ENCODE data around the gene GRPEL1. TPM values are rescaled to one million over a fixed set of nuclear protein-coding genes. Genes with fewer than 3 reads are reported as not detected.

The GRPEL1 gene
- polyA plus RNA-seq, 3 donors, result 44.1 to 49.6 (median 45.4) TPM

GRCh38 chr4:7052923-7053715, 14.7 kb downstream of the GRPEL1 start:
- 36% methylated on average over 19 of the region's 20 CpGs for WGBS (ENCODE audit: insufficient coverage)
- Mint-ChIP-seq H3K4me3 (peak overlapping the region; percentile 20 to 57), H3K4me1 (peaks cover 48% of the 10 kb centered on the region), H3K9me3 (peaks cover 0 to 3% (median 0%) of the 10 kb centered on the region in 7 donors), H3K36me3 (peaks cover 51 to 84% of the 10 kb centered on the region in 2 donors), H3K27me3 (ENCODE audit: low read depth in 3 of 3) (peaks cover 4 to 8% (median 7%) of the 10 kb centered on the region in 3 donors), H3K27ac (peak overlapping the region in 6 of 7 donors; percentile 42 to 78 (median 76))
- Histone ChIP-seq H3K9ac (ENCODE audit: insufficient read depth, low read length, poor library complexity, severe bottlenecking) (peak overlapping the region; percentile 1), H3K27ac (ENCODE audit: low read depth in 1 of 2, low read length in 2 of 2) (peak overlapping the region; percentile 32 to 53), H3K4me3 (replicated peaks in 1 of 3; ENCODE audit: low read depth in 2 of 3, low read length in 3 of 3) (peak overlapping the region in 1 of 3 experiments; percentile 54), H3K9me3 (replicated peaks in 1 of 2; ENCODE audit: control insufficient read depth in 1 of 2, insufficient read depth in 1 of 2, low read length in 2 of 2) (no peaks in the 10 kb centered on the region), H3K36me3 (replicated peaks in 1 of 2; ENCODE audit: control insufficient read depth in 1 of 2, insufficient read depth in 2 of 2, low read length in 2 of 2) (peaks cover 32 to 60% of the 10 kb centered on the region in 2 donors), H3K27me3 (ENCODE audit: control insufficient read depth in 2 of 2, insufficient read depth in 2 of 2, low read length in 2 of 2) (no peaks in the 10 kb centered on the region), H3K4me1 (ENCODE audit: control insufficient read depth in 1 of 2, insufficient read depth in 2 of 2, low read length in 2 of 2) (peaks cover 39 to 42% of the 10 kb centered on the region in 2 donors), H4K20me1 (ENCODE audit: insufficient read depth, low read length) (peaks cover 97% of the 10 kb centered on the region), H3K79me2 (ENCODE audit: insufficient read depth, low read length) (peaks cover 76% of the 10 kb centered on the region), H2AFZ (ENCODE audit: insufficient read depth, low read depth, low read length, poor library complexity, severe bottlenecking) (no peak overlapping the region), H3K4me2 (replicated peaks; ENCODE audit: extremely low read depth, low read length, poor library complexity, severe bottlenecking) (peak overlapping the region; percentile 65)
- intact Hi-C loops (cut with micrococcal nuclease), result no loop called here
- TF ChIP-seq CTCF (IDR thresholded peaks at IDR 0.05), result no peak
- peak; percentile 72 to 76 (median 72) for DNase-seq

GRCh38 chr4:7052313-7052712, 15.6 kb downstream of the GRPEL1 start:
- Mint-ChIP-seq H3K4me1 (peaks cover 48% of the 10 kb centered on the region), H3K27ac (peak overlapping the region in 5 of 7 donors; percentile 10 to 75 (median 56)), H3K36me3 (peaks cover 54 to 84% of the 10 kb centered on the region in 2 donors), H3K27me3 (ENCODE audit: low read depth in 3 of 3) (peaks cover 4 to 8% (median 7%) of the 10 kb centered on the region in 3 donors), H3K4me3 (peak overlapping the region in 1 of 2 donors; percentile 24), H3K9me3 (peaks cover 0 to 3% (median 0%) of the 10 kb centered on the region in 7 donors)
- Histone ChIP-seq H3K9ac (ENCODE audit: insufficient read depth, low read length, poor library complexity, severe bottlenecking) (no peak overlapping the region), H3K36me3 (replicated peaks in 1 of 2; ENCODE audit: control insufficient read depth in 1 of 2, insufficient read depth in 2 of 2, low read length in 2 of 2) (peaks cover 32 to 62% of the 10 kb centered on the region in 2 donors), H3K4me3 (replicated peaks in 1 of 3; ENCODE audit: low read depth in 2 of 3, low read length in 3 of 3) (no peak overlapping the region), H3K27me3 (ENCODE audit: control insufficient read depth in 2 of 2, insufficient read depth in 2 of 2, low read length in 2 of 2) (no peaks in the 10 kb centered on the region), H3K4me1 (ENCODE audit: control insufficient read depth in 1 of 2, insufficient read depth in 2 of 2, low read length in 2 of 2) (peaks cover 34 to 38% of the 10 kb centered on the region in 2 donors), H3K4me2 (replicated peaks; ENCODE audit: extremely low read depth, low read length, poor library complexity, severe bottlenecking) (peak overlapping the region; percentile 65), H3K79me2 (ENCODE audit: insufficient read depth, low read length) (peaks cover 84% of the 10 kb centered on the region), H4K20me1 (ENCODE audit: insufficient read depth, low read length) (peaks cover 99% of the 10 kb centered on the region), H3K27ac (ENCODE audit: low read depth in 1 of 2, low read length in 2 of 2) (peak overlapping the region in 1 of 2 donors; percentile 32), H3K9me3 (replicated peaks in 1 of 2; ENCODE audit: control insufficient read depth in 1 of 2, insufficient read depth in 1 of 2, low read length in 2 of 2) (no peaks in the 10 kb centered on the region), H2AFZ (ENCODE audit: insufficient read depth, low read depth, low read length, poor library complexity, severe bottlenecking) (no peak overlapping the region)
- no peak for DNase-seq
- no peak for TF ChIP-seq CTCF (IDR thresholded peaks at IDR 0.05)
- intact Hi-C loops (cut with micrococcal nuclease), result no loop called here
- 83% methylated on average over 11 of the region's 14 CpGs for WGBS (ENCODE audit: insufficient coverage)

Measured in CD14-positive monocyte (primary cell).